ENCODE results near the gene NEK11.

Gene NEK11

GRCh38 chr3:131356006-131356595 lies 329.4 kb downstream of the NEK11 start:
- no peak for DNase-seq

- no peak for DNase-seq
Measured at GRCh38 chr3:131357275-131357674, 330.6 kb downstream of the NEK11 start.

- DNase-seq, result no peak
Measured at GRCh38 chr3:131360191-131360755, 333.6 kb downstream of the NEK11 start.

- peak in 1 of 51 donors; percentile 6 for DNase-seq
Measured at GRCh38 chr3:131361066-131361463, 334.4 kb downstream of the NEK11 start.

GRCh38 chr3:131361464-131362421 lies 335.1 kb downstream of the NEK11 start:
- peak in 30 of 51 donors; percentile 10 to 69 (median 34) for DNase-seq

GRCh38 chr3:131363275-131363674 lies 336.6 kb downstream of the NEK11 start:
- DNase-seq, result no peak

GRCh38 chr3:131370935-131371687 lies 344.4 kb downstream of the NEK11 start:
- no peak for DNase-seq

GRCh38 chr3:131371688-131372066 lies 345.0 kb downstream of the NEK11 start:
- no peak for DNase-seq

GRCh38 chr3:131374741-131375140 lies 348.1 kb downstream of the NEK11 start:
- no peak for DNase-seq

GRCh38 chr3:131380821-131381444 lies 354.3 kb downstream of the NEK11 start:
- peak in 1 of 51 donors; percentile 31 for DNase-seq

- peak; percentile 57 to 99 (median 97) for DNase-seq
Measured at GRCh38 chr3:131381445-131382291, 355.0 kb downstream of the NEK11 start, which contains the start of gene NUDT16. NUDT16 (plus strand) TSS chr3:131381774; CDS start chr3:131381805, 31 bp downstream.

- peak in 19 of 51 donors; percentile 4 to 38 (median 18) for DNase-seq
Measured at GRCh38 chr3:131386429-131387165, 359.9 kb downstream of the NEK11 start.

- no peak for DNase-seq
Measured at GRCh38 chr3:131387796-131388489, 361.3 kb downstream of the NEK11 start.

- DNase-seq, result no peak
Measured at GRCh38 chr3:131388490-131388799, 361.8 kb downstream of the NEK11 start.

- no peak for DNase-seq
Measured at GRCh38 chr3:131390331-131390730, 363.7 kb downstream of the NEK11 start.

- DNase-seq, result no peak
Measured at GRCh38 chr3:131393051-131393450, 366.4 kb downstream of the NEK11 start.

GRCh38 chr3:131393868-131394267 lies 367.2 kb downstream of the NEK11 start:
- DNase-seq, result no peak

GRCh38 chr3:131394400-131394799 lies 367.7 kb downstream of the NEK11 start:
- DNase-seq, result no peak

- DNase-seq, result no peak
Measured at GRCh38 chr3:131396170-131396569, 369.5 kb downstream of the NEK11 start.
